Activated CD4-positive, CD25-positive, alpha-beta regulatory T cell (primary cell): ENCODE results near the gene TRIM3.

ENCODE experiments used
- DNase-seq, 4 experiments: peaks; one replicate each; lab custom pipeline; 2025; lab: John Stamatoyannopoulos, UW

TRIM3 gene

DNA sequence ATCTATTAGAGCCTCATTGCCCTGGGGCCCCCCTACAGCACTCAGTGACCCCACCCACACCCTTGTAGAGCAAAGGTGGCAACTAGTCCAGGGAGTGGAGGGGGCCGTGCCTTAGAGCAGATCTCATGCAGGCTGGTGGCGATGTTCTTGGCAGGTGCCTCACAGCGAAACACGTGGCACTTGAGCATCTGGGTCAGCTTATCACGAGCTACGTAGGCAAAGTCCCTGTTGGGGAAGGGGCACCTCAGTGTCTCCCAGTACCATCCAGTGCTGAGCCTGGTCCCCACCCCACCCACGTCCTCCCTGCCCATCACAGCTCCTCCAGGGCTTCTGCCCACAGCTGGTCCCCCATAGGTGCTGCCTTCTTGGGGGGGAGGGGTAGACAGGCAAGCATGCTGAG lies 72.3 kb downstream of the TRIM3 start:
- no peak for DNase-seq

- no peak for DNase-seq
Measured at GRCh38 chr11:6400431-6401345, 73.1 kb downstream of the TRIM3 start.
